Kidney epithelial cell (primary cell): ENCODE data around the gene GMEB2. TPM values are rescaled to one million over a fixed set of nuclear protein-coding genes. Genes with fewer than 3 reads are reported as not detected.
"Not testable (repeated sequence)": the region's sequence is repeated elsewhere in the genome, so short reads cannot be mapped to it uniquely, and the experiment has no call there.

Source experiments
- DNase-seq: peaks from one replicate; pipeline ENCODE4 v3.0.0-alpha.2; 2010; ENCODE audit warnings: low read depth
- H3K27me3 ChIP-seq: 2 replicates; pipeline ENCODE4 v1.6.0; 2011; ENCODE audit warnings: low read length; ENCODE audit not compliant: control insufficient read depth, insufficient read depth
- H3K36me3 ChIP-seq: 2 replicates; pipeline ENCODE4 v1.5.1; 2011; ENCODE audit warnings: low read length; ENCODE audit not compliant: control insufficient read depth, insufficient read depth
- H3K4me3 ChIP-seq: 2 replicates; pipeline ENCODE4 v1.5.1; 2011; ENCODE audit warnings: low read depth, mild to moderate bottlenecking, control low read depth, low read length
- total RNA-seq: library from RNA; depleted of rRNA; stranded (reverse); fragments of >200 nt; gene quantifications from 2 replicates; pipeline ENCODE4 v1.2.3, GENCODE V29; 2015
- TF ChIP-seq, protein P1 (sequence below): IDR thresholded peaks from 2 replicates; pipeline ENCODE4 v1.5.1; 2011; ENCODE audit warnings: mild to moderate bottlenecking, moderate library complexity, low read length, control low read depth, inconsistent platforms; ENCODE audit not compliant: insufficient read depth, poor library complexity, severe bottlenecking

GMEB2 gene
- total RNA-seq, 1 donor from 2014 or later: 17.7 TPM

DNA sequence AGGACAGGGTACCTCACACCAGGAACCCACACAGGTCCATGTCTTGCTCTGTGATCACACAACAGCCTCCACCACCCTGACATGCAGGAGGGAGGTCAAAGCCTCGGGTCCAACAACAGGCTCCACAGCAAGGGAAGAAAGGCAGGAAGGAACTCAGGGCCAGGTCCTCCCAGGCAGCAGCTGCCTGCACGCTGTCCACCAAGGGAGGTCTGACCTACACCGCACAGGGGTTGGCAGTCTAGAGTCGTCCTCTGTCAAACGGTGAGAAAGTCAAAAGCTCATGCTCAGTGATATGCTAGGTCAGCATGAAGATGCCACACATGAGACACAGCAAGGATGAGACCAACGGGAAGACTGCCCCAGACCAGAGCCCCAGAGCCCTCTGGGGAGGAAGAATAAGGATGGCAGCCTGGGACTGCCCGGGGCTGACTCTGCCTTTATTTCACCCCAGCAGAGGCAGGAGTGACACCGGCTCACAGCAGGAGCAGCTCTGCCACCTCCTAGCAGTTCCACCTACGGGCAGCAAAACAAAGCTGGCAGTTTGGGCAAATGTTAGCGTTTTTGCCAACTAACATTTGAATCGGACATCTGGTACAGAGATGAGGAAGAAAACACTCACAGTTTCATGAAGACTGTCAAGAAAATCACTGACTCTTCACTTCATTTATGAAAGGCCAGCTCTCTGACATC lies 8.5 kb downstream of the GMEB2 start:
- DNase-seq: no peak
- Histone ChIP-seq H3K36me3 (no peaks in the 10 kb centered on the region), H3K4me3 (no peak overlapping the region), H3K27me3 (no peaks in the 10 kb centered on the region)
- TF ChIP-seq, protein P1, sequence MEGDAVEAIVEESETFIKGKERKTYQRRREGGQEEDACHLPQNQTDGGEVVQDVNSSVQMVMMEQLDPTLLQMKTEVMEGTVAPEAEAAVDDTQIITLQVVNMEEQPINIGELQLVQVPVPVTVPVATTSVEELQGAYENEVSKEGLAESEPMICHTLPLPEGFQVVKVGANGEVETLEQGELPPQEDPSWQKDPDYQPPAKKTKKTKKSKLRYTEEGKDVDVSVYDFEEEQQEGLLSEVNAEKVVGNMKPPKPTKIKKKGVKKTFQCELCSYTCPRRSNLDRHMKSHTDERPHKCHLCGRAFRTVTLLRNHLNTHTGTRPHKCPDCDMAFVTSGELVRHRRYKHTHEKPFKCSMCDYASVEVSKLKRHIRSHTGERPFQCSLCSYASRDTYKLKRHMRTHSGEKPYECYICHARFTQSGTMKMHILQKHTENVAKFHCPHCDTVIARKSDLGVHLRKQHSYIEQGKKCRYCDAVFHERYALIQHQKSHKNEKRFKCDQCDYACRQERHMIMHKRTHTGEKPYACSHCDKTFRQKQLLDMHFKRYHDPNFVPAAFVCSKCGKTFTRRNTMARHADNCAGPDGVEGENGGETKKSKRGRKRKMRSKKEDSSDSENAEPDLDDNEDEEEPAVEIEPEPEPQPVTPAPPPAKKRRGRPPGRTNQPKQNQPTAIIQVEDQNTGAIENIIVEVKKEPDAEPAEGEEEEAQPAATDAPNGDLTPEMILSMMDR: no peak

DNA sequence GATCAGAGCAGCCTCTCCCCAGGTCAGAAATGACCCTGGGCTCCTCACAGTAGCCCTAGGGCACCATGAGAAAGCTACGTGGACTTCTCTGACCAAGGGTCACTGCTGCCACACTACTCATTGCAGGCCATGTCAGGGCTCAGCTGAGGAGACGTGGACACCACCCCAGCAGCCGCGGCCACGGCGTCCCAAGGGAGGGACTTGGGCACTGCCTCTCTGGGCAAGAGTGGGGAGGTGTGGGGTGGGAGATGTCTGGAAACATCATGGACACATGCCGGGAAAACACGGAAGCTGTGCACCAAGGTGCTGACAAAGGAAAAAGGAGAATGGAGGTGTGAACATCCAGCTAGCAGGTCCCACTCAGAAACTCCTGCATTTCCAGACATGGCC lies 9.0 kb downstream of the GMEB2 start:
- Histone ChIP-seq H3K27me3 (no peaks in the 10 kb centered on the region), H3K4me3 (no peak overlapping the region), H3K36me3 (no peaks in the 10 kb centered on the region)
- TF ChIP-seq, protein P1: no peak
- DNase-seq: no peak

DNA sequence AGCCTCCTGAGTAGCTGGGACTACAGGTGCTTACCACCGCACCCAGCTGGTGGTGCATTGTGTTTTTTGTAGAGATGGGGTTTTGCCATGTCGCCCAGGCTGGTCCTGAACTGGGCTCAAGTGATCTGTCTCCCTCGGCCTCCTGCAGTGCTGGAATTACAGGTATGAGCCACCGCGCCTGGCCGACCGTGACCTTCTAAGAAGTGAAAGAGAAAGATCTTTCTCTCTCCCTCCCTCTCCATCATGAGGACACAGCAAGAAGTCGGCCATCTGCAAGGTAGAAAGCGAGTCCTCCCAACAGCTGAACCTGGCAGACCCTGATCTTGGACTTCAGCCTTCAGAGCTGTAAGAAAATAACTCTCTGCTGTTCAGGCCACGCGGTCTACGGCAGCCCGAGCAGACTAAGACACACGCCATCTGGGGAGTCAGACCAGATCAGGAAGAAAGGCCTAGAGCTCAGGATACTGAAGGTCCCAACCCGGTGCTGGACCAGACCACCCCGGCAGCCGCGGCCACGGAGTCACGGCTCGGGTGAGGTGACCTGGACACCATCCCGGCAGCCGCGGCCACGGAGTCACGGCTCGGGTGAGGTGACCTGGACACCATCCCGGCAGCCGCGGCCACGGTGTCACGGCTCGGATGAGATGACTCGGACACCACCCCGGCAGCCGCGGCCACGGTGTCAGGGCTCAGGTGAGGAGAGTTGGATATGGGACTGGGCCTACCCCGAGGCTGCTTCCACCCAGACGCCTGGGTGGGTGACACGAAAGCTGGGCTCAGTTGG lies 9.6 kb downstream of the GMEB2 start:
- H3K36me3 ChIP-seq: no peaks in the 10 kb centered on the region
- no peak for DNase-seq

DNA sequence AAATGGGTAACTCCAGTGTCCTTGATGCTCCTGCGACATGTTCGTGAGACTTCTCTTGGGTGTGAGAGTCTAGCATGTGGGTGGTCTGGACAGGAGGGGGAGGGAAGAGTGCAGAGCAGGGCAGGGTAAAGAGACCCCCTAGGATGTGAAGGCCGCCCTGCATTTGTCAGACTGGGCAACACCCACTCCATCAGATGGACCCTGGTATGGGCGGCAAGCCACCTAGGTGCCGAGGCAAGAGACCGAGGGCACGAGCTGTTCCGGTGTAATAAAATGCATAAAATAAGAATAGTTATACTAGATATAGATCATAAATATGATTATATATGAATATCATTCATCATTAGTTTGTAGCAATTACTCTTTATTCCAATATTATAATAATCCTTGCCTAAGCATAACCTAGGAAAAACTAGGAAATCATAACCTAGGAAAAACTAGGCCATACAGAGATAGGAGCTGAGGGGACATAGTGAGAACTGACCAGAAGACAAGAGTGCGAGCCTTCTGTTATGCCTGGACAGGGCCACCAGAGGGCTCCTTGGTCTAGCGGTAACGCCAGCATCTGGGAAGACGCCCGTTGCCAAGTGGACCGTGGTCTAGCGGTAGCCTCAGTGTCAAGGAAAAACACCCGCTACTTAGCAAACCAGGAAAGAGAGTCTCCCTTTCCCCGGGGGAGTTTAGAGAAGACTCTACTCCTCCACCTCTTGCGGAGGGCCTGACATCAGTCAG lies 12.9 kb downstream of the GMEB2 start:
- H3K27me3 ChIP-seq, H3K36me3 ChIP-seq, H3K4me3 ChIP-seq, DNase-seq: not testable (repeated sequence)

More for the DNA sequence above, 9.6 kb downstream of the GMEB2 start:
- TF ChIP-seq, protein P1: no peak
- Histone ChIP-seq H3K4me3 (no peak overlapping the region), H3K27me3 (no peaks in the 10 kb centered on the region)

DNA sequence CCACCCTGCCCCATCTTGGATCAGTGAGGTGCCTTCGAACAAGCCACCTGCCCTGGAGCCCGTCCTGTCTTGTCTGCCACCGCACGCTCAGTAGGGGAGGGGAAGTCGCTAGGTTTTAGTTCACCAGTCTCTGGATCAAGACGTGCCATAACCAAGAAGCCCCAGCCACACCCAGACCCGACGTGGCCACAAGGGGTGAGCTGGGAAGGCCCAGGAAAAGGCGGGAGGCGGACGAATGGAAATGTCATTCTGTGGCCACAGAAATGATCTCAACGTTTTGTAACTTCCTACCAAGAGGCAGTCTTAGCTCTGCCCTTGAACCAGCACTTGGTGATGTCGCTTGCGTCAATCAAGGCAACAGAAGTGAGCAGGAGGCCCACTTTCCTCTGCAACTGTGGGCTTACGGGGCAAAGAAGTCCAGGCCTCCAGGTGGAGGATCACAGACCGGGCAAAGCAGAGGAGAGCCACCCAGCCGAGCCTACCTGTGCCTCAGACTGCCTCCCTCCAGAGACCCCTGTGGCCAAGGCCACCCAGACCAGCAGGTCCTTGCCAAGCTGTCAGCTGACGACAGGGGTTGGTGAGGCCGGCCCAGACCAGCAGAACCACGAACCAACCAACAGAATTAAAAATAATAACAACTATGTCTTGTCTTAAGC lies 14.5 kb downstream of the GMEB2 start:
- no peak overlapping the region for H3K4me3 ChIP-seq
- TF ChIP-seq, protein P1: no peak
- H3K27me3 ChIP-seq: no peaks in the 10 kb centered on the region
- H3K36me3 ChIP-seq: no peaks in the 10 kb centered on the region
- DNase-seq: no peak

DNA sequence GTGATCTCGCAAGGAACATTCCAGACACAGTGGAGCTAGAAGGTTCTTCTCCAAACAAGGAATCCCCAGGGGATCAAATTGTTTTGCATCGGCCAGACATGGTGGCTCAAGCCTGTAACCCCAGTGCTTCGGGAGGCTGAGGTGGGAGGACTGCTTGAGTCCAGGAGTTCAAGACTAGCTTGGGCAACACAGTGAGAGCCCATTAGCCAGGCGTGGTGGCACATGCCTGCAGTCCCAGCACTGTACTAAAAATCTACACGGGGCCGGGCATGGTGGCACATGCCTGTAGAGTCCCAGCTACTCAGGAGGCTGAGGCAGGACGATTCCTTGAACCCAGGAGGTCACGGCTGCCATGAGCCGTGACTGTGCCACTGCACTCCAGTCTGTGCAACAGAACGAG lies 15.3 kb downstream of the GMEB2 start:
- Histone ChIP-seq H3K4me3 (no peak overlapping the region), H3K27me3 (no peaks in the 10 kb centered on the region), H3K36me3 (no peaks in the 10 kb centered on the region)
- TF ChIP-seq, protein P1: no peak
- no peak for DNase-seq
